ENCODE data around the gene RNF135. TPM values are rescaled to one million over a fixed set of nuclear protein-coding genes. Genes with fewer than 3 reads are reported as not detected.
"Not testable (repeated sequence)": the region's sequence is repeated elsewhere in the genome, so short reads cannot be mapped to it uniquely, and the experiment has no call there.

RNF135 gene
- total RNA-seq, 1 donor from 2014 or later = 4.2 TPM

DNA sequence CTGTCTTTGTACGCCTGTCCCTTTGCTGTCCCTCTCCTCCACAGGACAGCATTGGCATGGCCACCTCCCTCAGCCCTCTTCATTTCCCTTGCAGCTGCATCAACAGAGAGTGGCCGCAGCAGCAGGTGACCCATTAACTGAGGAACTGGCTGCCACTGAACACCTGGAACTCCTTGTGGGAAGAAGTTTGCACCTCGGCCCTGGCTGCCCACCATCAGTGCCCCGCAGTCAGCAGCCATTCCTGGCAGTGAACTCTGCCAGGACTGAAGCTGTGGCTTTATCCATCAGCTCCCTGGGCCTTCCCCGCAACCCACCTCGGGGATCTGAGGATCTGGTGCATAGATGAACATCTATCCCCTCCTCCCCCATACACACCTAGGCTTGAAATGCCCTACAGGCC lies 13.1 kb upstream of the RNF135 start:
- H3K4me1 Mint-ChIP-seq = peaks cover 22% of the 10 kb centered on the region
- no peaks in the 10 kb centered on the region for H3K9me3 Mint-ChIP-seq
- no peak for DNase-seq (ENCODE audit: low spot score)
- H3K27ac ChIP-seq = no peak overlapping the region
- no peaks in the 10 kb centered on the region for H3K36me3 ChIP-seq
- no peaks in the 10 kb centered on the region for H4K20me1 ChIP-seq (ENCODE audit: low read depth)
- no peaks in the 10 kb centered on the region for H3K9me3 ChIP-seq (ENCODE audit: low read depth)
- H3K27me3 ChIP-seq = no peaks in the 10 kb centered on the region
- no peak overlapping the region for H3K9ac ChIP-seq
- H3K4me3 ChIP-seq = no peak overlapping the region
- no peak overlapping the region for H3K4me3 Mint-ChIP-seq
- TF ChIP-seq EZH2phosphoT487 (IDR thresholded peaks at IDR 0.05) (no peak), EZH2 (IDR thresholded peaks at IDR 0.05) (no peak)
- TF ChIP-seq, protein P1, sequence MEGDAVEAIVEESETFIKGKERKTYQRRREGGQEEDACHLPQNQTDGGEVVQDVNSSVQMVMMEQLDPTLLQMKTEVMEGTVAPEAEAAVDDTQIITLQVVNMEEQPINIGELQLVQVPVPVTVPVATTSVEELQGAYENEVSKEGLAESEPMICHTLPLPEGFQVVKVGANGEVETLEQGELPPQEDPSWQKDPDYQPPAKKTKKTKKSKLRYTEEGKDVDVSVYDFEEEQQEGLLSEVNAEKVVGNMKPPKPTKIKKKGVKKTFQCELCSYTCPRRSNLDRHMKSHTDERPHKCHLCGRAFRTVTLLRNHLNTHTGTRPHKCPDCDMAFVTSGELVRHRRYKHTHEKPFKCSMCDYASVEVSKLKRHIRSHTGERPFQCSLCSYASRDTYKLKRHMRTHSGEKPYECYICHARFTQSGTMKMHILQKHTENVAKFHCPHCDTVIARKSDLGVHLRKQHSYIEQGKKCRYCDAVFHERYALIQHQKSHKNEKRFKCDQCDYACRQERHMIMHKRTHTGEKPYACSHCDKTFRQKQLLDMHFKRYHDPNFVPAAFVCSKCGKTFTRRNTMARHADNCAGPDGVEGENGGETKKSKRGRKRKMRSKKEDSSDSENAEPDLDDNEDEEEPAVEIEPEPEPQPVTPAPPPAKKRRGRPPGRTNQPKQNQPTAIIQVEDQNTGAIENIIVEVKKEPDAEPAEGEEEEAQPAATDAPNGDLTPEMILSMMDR (IDR thresholded peaks at IDR 0.05) = no peak
- H3K4me2 ChIP-seq = no peak overlapping the region
- no peak overlapping the region for H3K27ac Mint-ChIP-seq
- H3K79me2 ChIP-seq (ENCODE audit: low read depth) = no peaks in the 10 kb centered on the region
- peak overlapping the region; percentile 78 for H2AFZ ChIP-seq (replicated peaks)
- peaks cover 11% of the 10 kb centered on the region for H3K4me1 ChIP-seq
- no peaks in the 10 kb centered on the region for H3F3A ChIP-seq (ENCODE audit: low read depth)
- no peaks in the 10 kb centered on the region for H3K36me3 Mint-ChIP-seq
- H3K27me3 Mint-ChIP-seq (ENCODE audit: insufficient read depth, low read depth) = no peaks in the 10 kb centered on the region

GRCh38 chr17:30958187-30958586 lies 12.7 kb upstream of the RNF135 start:
- Histone ChIP-seq H3K9ac (no peak overlapping the region), H3K4me3 (no peak overlapping the region), H3F3A (ENCODE audit: low read depth) (no peaks in the 10 kb centered on the region), H3K36me3 (no peaks in the 10 kb centered on the region), H3K27ac (no peak overlapping the region), H3K27me3 (no peaks in the 10 kb centered on the region), H3K9me3 (ENCODE audit: low read depth) (no peaks in the 10 kb centered on the region), H3K79me2 (ENCODE audit: low read depth) (no peaks in the 10 kb centered on the region), H3K4me2 (no peak overlapping the region), H3K4me1 (peaks cover 11% of the 10 kb centered on the region), H4K20me1 (ENCODE audit: low read depth) (no peaks in the 10 kb centered on the region), H2AFZ (replicated peaks) (no peak overlapping the region)
- Mint-ChIP-seq H3K27me3 (ENCODE audit: insufficient read depth, low read depth) (no peaks in the 10 kb centered on the region), H3K4me1 (peaks cover 22% of the 10 kb centered on the region), H3K4me3 (no peak overlapping the region), H3K9me3 (no peaks in the 10 kb centered on the region), H3K27ac (no peak overlapping the region), H3K36me3 (no peaks in the 10 kb centered on the region)
- no peak for TF ChIP-seq EZH2phosphoT487 (IDR thresholded peaks at IDR 0.05)
- TF ChIP-seq, protein P1 (IDR thresholded peaks at IDR 0.05) = no peak
- no peak for TF ChIP-seq EZH2 (IDR thresholded peaks at IDR 0.05)
- DNase-seq (ENCODE audit: low spot score) = no peak

GRCh38 chr17:30961209-30962188 lies 9.3 kb upstream of the RNF135 start:
- H3K27ac ChIP-seq = no peak overlapping the region
- Mint-ChIP-seq H3K36me3 (no peaks in the 10 kb centered on the region), H3K9me3 (no peaks in the 10 kb centered on the region), H3K4me1 (peaks cover 17% of the 10 kb centered on the region), H3K27me3 (ENCODE audit: insufficient read depth, low read depth) (peaks cover 3% of the 10 kb centered on the region), H3K27ac (peak overlapping the region; percentile 64), H3K4me3 (no peak overlapping the region)
- H3K9me3 ChIP-seq (ENCODE audit: low read depth) = no peaks in the 10 kb centered on the region
- no peaks in the 10 kb centered on the region for H4K20me1 ChIP-seq (ENCODE audit: low read depth)
- DNase-seq (ENCODE audit: low spot score) = peak; percentile 33
- H3K4me3 ChIP-seq = no peak overlapping the region
- peaks cover 7% of the 10 kb centered on the region for H3K4me1 ChIP-seq
- no peaks in the 10 kb centered on the region for H3K36me3 ChIP-seq
- no peaks in the 10 kb centered on the region for H3F3A ChIP-seq (ENCODE audit: low read depth)
- no peak overlapping the region for H3K9ac ChIP-seq
- no peak overlapping the region for H2AFZ ChIP-seq (replicated peaks)
- TF ChIP-seq, protein P1 (IDR thresholded peaks at IDR 0.05) = no peak
- TF ChIP-seq EZH2 (IDR thresholded peaks at IDR 0.05) (no peak), EZH2phosphoT487 (IDR thresholded peaks at IDR 0.05) (no peak)
- no peaks in the 10 kb centered on the region for H3K79me2 ChIP-seq (ENCODE audit: low read depth)
- no peak overlapping the region for H3K4me2 ChIP-seq
- no peaks in the 10 kb centered on the region for H3K27me3 ChIP-seq

DNA sequence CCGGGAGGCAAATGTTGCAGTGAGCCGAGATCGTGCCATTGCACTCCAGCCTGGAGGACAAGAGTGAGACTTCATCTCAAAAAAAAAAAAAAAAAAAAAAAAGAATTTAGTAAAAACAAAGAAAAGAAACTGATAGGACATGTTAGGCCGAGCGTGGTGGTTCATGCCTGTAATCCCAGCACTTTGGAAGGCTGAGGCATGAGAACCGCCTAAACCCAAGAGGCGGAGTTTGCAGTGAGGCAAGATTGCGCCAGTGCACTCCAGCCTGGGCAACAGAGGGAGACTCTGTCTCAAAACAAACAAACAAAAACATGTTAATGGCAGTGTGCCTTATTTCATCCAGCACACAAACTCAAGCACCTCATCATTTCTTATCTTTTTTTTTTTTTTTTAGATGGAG lies 6.5 kb upstream of the RNF135 start:
- not testable (repeated sequence) for H4K20me1 ChIP-seq (ENCODE audit: low read depth); H3F3A ChIP-seq (ENCODE audit: low read depth); H3K36me3 Mint-ChIP-seq; H2AFZ ChIP-seq (replicated peaks); H3K27ac ChIP-seq; H3K4me2 ChIP-seq; H3K79me2 ChIP-seq (ENCODE audit: low read depth); H3K9ac ChIP-seq; H3K27me3 Mint-ChIP-seq (ENCODE audit: insufficient read depth, low read depth); H3K9me3 Mint-ChIP-seq; H3K36me3 ChIP-seq; H3K4me3 ChIP-seq; H3K27ac Mint-ChIP-seq; H3K27me3 ChIP-seq; H3K4me1 ChIP-seq; DNase-seq (ENCODE audit: low spot score); H3K4me3 Mint-ChIP-seq; H3K9me3 ChIP-seq (ENCODE audit: low read depth)
- H3K4me1 Mint-ChIP-seq = peaks cover 13% of the 10 kb centered on the region

Data from neural progenitor cell (in vitro differentiated cells).